IMR-90 (cell line): Measurements from ENCODE around the gene PCDHA8. TPM values are rescaled to one million over a fixed set of nuclear protein-coding genes. Genes with fewer than 3 reads are reported as not detected.

Experiments
- ATAC-seq: fragments of 200-7000 bp; cut with Tn5 transposase; 2 replicates; pipeline ENCODE4 v1.9.1; 2020; ENCODE audit warnings: low read depth, mild to moderate bottlenecking, moderate library complexity
- BruUV-seq: library from RNA; stranded (reverse); fragments of 400-500 nt; replicated peaks from 2 replicates; lab custom pipeline; 2021; lab: Mats Ljungman, UMichigan
- CTCF ChIA-PET: fragments of 300-600 bp; formaldehyde crosslinking; extraction: SDS; loops from one replicate; lab custom pipeline; 2021; ENCODE audit warnings: antibody characterized with exemption; lab: Yijun Ruan, JAX
- POLR2A ChIA-PET: fragments of 300-600 bp; sonication (Branson Sonifier 250); formaldehyde crosslinking; loops from one replicate; lab custom pipeline; 2022; ENCODE audit warnings: antibody characterized with exemption; ENCODE audit not compliant: unreplicated experiment; lab: Charles Lee
- DNase-seq: peaks from one replicate; pipeline ENCODE4 v3.0.0; 2013
- H2AFZ ChIP-seq: replicated peaks from 2 replicates; pipeline ENCODE3; 2013; ENCODE audit warnings: low read length, mild to moderate bottlenecking; ENCODE audit not compliant: poor library complexity
- H2AK5ac ChIP-seq: 2 replicates; pipeline ENCODE4 v1.6.1; 2013; ENCODE audit warnings: low read depth, low read length, inconsistent platforms
- H2AK9ac ChIP-seq: replicated peaks from 2 replicates; pipeline ENCODE3; 2013; ENCODE audit warnings: mild to moderate bottlenecking, low read depth, low read length, moderate library complexity; ENCODE audit not compliant: poor library complexity
- H2BK120ac ChIP-seq: 2 replicates; pipeline ENCODE4 v1.6.1; 2013; ENCODE audit warnings: low read depth, low read length, inconsistent platforms
- H2BK15ac ChIP-seq: 3 replicates; pipeline ENCODE4 v1.6.1; 2013; ENCODE audit warnings: low read depth, low read length, inconsistent platforms
- H2BK20ac ChIP-seq: 2 replicates; pipeline ENCODE4 v1.6.1; 2013; ENCODE audit warnings: low read depth, mild to moderate bottlenecking, inconsistent platforms, low read length, moderate library complexity
- H2BK5ac ChIP-seq: 2 replicates; pipeline ENCODE4 v1.6.1; 2013; ENCODE audit warnings: mild to moderate bottlenecking, low read depth, low read length, inconsistent platforms; ENCODE audit not compliant: poor library complexity, severe bottlenecking
- H3K14ac ChIP-seq: replicated peaks from 2 replicates; pipeline ENCODE4 v1.6.1; 2013; ENCODE audit warnings: low read depth, low read length, inconsistent platforms
- H3K18ac ChIP-seq: 2 replicates; pipeline ENCODE4 v1.6.1; 2013; ENCODE audit warnings: low read depth, low read length, control low read depth
- H3K23ac ChIP-seq: 2 replicates; pipeline ENCODE4 v1.6.1; 2013; ENCODE audit warnings: low read depth, low read length, inconsistent platforms
- H3K27ac ChIP-seq: 2 replicates; pipeline ENCODE4 v1.5.1; 2013; ENCODE audit warnings: mild to moderate bottlenecking, control low read depth, low read length; ENCODE audit not compliant: insufficient read depth
- H3K27me3 ChIP-seq: 2 replicates; pipeline ENCODE4 v1.6.1; 2013; ENCODE audit warnings: low read length; ENCODE audit not compliant: control insufficient read depth, insufficient read depth
- H3K36me3 ChIP-seq: 2 replicates; pipeline ENCODE4 v1.6.1; 2013; ENCODE audit warnings: low read length, mixed read lengths; ENCODE audit not compliant: control insufficient read depth, insufficient read depth
- H3K4ac ChIP-seq: 2 replicates; pipeline ENCODE4 v1.6.1; 2013; ENCODE audit warnings: low read depth, low read length, inconsistent platforms
- H3K4me1 ChIP-seq: 2 replicates; pipeline ENCODE4 v1.6.1; 2013; ENCODE audit warnings: low read length, mixed read lengths; ENCODE audit not compliant: control insufficient read depth, insufficient read depth
- H3K4me2 ChIP-seq: 2 replicates; pipeline ENCODE4 v1.6.1; 2013; ENCODE audit warnings: low read depth, mild to moderate bottlenecking, control low read depth, low read length, moderate library complexity
- H3K4me3 ChIP-seq: 2 replicates; pipeline ENCODE4 v1.5.1; 2013; ENCODE audit warnings: low read depth, mild to moderate bottlenecking, control low read depth, low read length, moderate library complexity; ENCODE audit not compliant: insufficient read depth
- H3K56ac ChIP-seq: 2 replicates; pipeline ENCODE4 v1.6.1; 2013; ENCODE audit warnings: low read length, inconsistent platforms; ENCODE audit not compliant: insufficient read depth; ENCODE audit errors: extremely low read depth
- H3K79me1 ChIP-seq, 2 experiments: 2 replicates each; pipeline ENCODE4 v1.6.1; 2013; ENCODE audit warnings: low read length in 2 of 2, inconsistent platforms in 1 of 2, low read depth in 1 of 2
- H3K9ac ChIP-seq: 2 replicates; pipeline ENCODE4 v1.6.1; 2013; ENCODE audit warnings: low read depth, low read length, control low read depth
- H3K9me1 ChIP-seq: 2 replicates; pipeline ENCODE4 v1.6.1; 2013; ENCODE audit warnings: low read length, inconsistent platforms; ENCODE audit not compliant: insufficient read depth
- H3K9me3 ChIP-seq: 2 replicates; pipeline ENCODE4 v1.6.1; 2013; ENCODE audit warnings: low read length; ENCODE audit not compliant: control insufficient read depth, insufficient read depth
- H4K20me1 ChIP-seq: 2 replicates; pipeline ENCODE4 v1.6.1; 2013; ENCODE audit warnings: low read length, inconsistent platforms; ENCODE audit not compliant: insufficient read depth
- H4K5ac ChIP-seq: 2 replicates; pipeline ENCODE4 v1.6.1; 2013; ENCODE audit warnings: mild to moderate bottlenecking, low read depth, low read length, control low read depth
- H4K8ac ChIP-seq, 2 experiments: 2 replicates each; pipeline ENCODE4 v1.6.1; 2013; ENCODE audit warnings: low read depth in 2 of 2, low read length in 2 of 2, control low read depth in 1 of 2, inconsistent platforms in 1 of 2
- H4K91ac ChIP-seq: 2 replicates; pipeline ENCODE4 v1.6.1; 2013; ENCODE audit warnings: low read depth, low read length, inconsistent platforms; ENCODE audit not compliant: insufficient read depth
- CEBPB ChIP-seq: IDR thresholded peaks from 2 replicates; pipeline ENCODE4 v1.6.1; 2012; ENCODE audit warnings: low read depth, low read length, improper control_type of control experiment
- CHD1 ChIP-seq: IDR thresholded peaks from 2 replicates; pipeline ENCODE4 v1.6.1; 2012; ENCODE audit warnings: low read depth, low read length, improper control_type of control experiment
- CTCF ChIP-seq: conservative IDR thresholded peaks from 2 replicates; pipeline ENCODE4 v1.5.1; 2012; ENCODE audit warnings: mild to moderate bottlenecking, low read depth, low read length, improper control_type of control experiment
- FOS ChIP-seq: fragments of 150-350 bp; IDR thresholded peaks from 2 replicates; pipeline ENCODE4 v1.6.1; 2016; ENCODE audit warnings: low read depth, low read length
- MAFK ChIP-seq: IDR thresholded peaks from 2 replicates; pipeline ENCODE4 v1.6.1; 2012; ENCODE audit warnings: low read depth, low read length, improper control_type of control experiment
- MXI1 ChIP-seq: IDR thresholded peaks from 2 replicates; pipeline ENCODE4 v1.6.1; 2012; ENCODE audit warnings: low read depth, mild to moderate bottlenecking, low read length, moderate library complexity, borderline replicate concordance
- NFE2L2 ChIP-seq: fragments of 150-350 bp; IDR thresholded peaks from 2 replicates; pipeline ENCODE4 v1.6.1; 2016; ENCODE audit warnings: low read depth, mild to moderate bottlenecking, low read length
- POLR2A ChIP-seq: IDR thresholded peaks from 2 replicates; pipeline ENCODE4 v1.6.1; 2012; ENCODE audit warnings: mild to moderate bottlenecking, low read depth, low read length
- RAD21 ChIP-seq: IDR thresholded peaks from 2 replicates; pipeline ENCODE4 v1.6.1; 2012; ENCODE audit warnings: low read length, improper control_type of control experiment
- RCOR1 ChIP-seq: IDR thresholded peaks from 2 replicates; pipeline ENCODE4 v1.6.1; 2012; ENCODE audit warnings: mild to moderate bottlenecking, low read length, improper control_type of control experiment; ENCODE audit not compliant: insufficient replicate concordance
- WGBS, 2 experiments: methylation state at CpG; one replicate each; pipeline versions ENCODE4 v1.1.5 to v1.1.7; 2013; ENCODE audit warnings: missing lambda C conversion rate in 2 of 2; ENCODE audit not compliant: insufficient read length in 1 of 2; ENCODE audit errors: extremely low coverage in 2 of 2; 5-methylcytosine and 5-hydroxymethylcytosine counted together
- dilution Hi-C: fragments of 300-500 bp; cut with HindIII; formaldehyde crosslinking; loops from one replicate; pipeline ENCODE4 v1.14.3; 2018; ENCODE audit warnings: low sequenced_read_pairs; ENCODE audit not compliant: unreplicated experiment
- in situ Hi-C: fragments of 300-500 bp; cut with MboI; formaldehyde crosslinking; loops from 3 replicates; pipeline ENCODE4 v1.14.3; 2019; ENCODE audit warnings: low sequenced_read_pairs, inconsistent platforms, mixed read lengths
- intact Hi-C: fragments of 100-400 bp; cut with micrococcal nuclease; formaldehyde crosslinking; loops from 2 replicates; pipeline ENCODE4 v1.10.0; 2022
- polyA plus RNA-seq, 3 experiments: library from polyadenylated mRNA; depleted of rRNA; stranded (reverse); fragments of >200 nt; gene quantifications; 2 replicates each; pipeline ENCODE4 v1.2.3, GENCODE V29; 2012; ENCODE audit warnings: low replicate concordance in 1 of 3
- total RNA-seq: library from RNA; depleted of rRNA; stranded (reverse); fragments of >200 nt; gene quantifications from 2 replicates; pipeline ENCODE4 v1.2.3, GENCODE V29; 2012

PCDHA8 gene
- total and polyA plus RNA-seq, 2 of the 4 experiments (the other 2 are of a cell fraction): under 0.01 to 0.02 TPM

GRCh38 chr5:140882591-140882899 is 41.6 kb downstream of the PCDHA8 start:
- Histone ChIP-seq H3K9me3 (peaks cover 23% of the 10 kb centered on the region), H2AFZ (no peak overlapping the region), H3K4me1 (no peaks in the 10 kb centered on the region), H3K4me2 (no peak overlapping the region), H2BK120ac (no peak overlapping the region), H3K23ac (no peak overlapping the region), H3K4ac (no peak overlapping the region), H3K27me3 (no peaks in the 10 kb centered on the region), H4K20me1 (no peaks in the 10 kb centered on the region), H3K9ac (no peak overlapping the region), H3K27ac (no peak overlapping the region), H2BK5ac (no peak overlapping the region), H2AK5ac (no peak overlapping the region), H3K79me1 (no peaks in the 10 kb centered on the region), H4K5ac (no peak overlapping the region), H3K4me3 (no peak overlapping the region), H3K14ac (no peak overlapping the region), H3K18ac (no peak overlapping the region), H4K8ac (no peak overlapping the region), H2AK9ac (no peak overlapping the region), H3K36me3 (no peaks in the 10 kb centered on the region), H2BK15ac (no peak overlapping the region), H4K91ac (no peak overlapping the region), H3K56ac (no peak overlapping the region), H2BK20ac (no peak overlapping the region), H3K9me1 (no peaks in the 10 kb centered on the region)
- DNase-seq (no peak), ATAC-seq (no peak)
- in situ Hi-C loops: no loop called here
- ChIA-PET POLR2A (no interaction called here), CTCF (no interaction called here)
- 11% methylated on average over 5 of the region's 12 CpGs; no CpG with 5 or more reads in 1 of the 2 experiments for WGBS, 2 experiments
- BruUV-seq: no TSS peak
- dilution Hi-C loops: no loop called here
- TF ChIP-seq MAFK (no peak), POLR2A (no peak), RAD21 (no peak), RCOR1 (no peak), CHD1 (no peak), MXI1 (no peak), FOS (no peak), CTCF (no peak), NFE2L2 (no peak), CEBPB (no peak)
- intact Hi-C loops: no loop called here
